PC-9 (cell line): ENCODE measurements around the gene RAB26.
"Not testable (repeated sequence)": the region's sequence is repeated elsewhere in the genome, so short reads cannot be mapped to it uniquely, and the experiment has no call there.

Experiments used
- EZH2 ChIP-seq: fragments of 200-600 bp; sonication (generic); IDR thresholded peaks from 2 replicates; pipeline ENCODE4 v1.8.0; 2017; ENCODE audit warnings: antibody characterized with exemption, low read depth
- TF ChIP-seq, protein P1 (sequence below): fragments of 200-600 bp; sonication (generic); conservative IDR thresholded peaks from 2 replicates; pipeline ENCODE4 v1.6.1; 2017; ENCODE audit warnings: mixed run types, antibody characterized with exemption, mild to moderate bottlenecking, moderate library complexity

DNA sequence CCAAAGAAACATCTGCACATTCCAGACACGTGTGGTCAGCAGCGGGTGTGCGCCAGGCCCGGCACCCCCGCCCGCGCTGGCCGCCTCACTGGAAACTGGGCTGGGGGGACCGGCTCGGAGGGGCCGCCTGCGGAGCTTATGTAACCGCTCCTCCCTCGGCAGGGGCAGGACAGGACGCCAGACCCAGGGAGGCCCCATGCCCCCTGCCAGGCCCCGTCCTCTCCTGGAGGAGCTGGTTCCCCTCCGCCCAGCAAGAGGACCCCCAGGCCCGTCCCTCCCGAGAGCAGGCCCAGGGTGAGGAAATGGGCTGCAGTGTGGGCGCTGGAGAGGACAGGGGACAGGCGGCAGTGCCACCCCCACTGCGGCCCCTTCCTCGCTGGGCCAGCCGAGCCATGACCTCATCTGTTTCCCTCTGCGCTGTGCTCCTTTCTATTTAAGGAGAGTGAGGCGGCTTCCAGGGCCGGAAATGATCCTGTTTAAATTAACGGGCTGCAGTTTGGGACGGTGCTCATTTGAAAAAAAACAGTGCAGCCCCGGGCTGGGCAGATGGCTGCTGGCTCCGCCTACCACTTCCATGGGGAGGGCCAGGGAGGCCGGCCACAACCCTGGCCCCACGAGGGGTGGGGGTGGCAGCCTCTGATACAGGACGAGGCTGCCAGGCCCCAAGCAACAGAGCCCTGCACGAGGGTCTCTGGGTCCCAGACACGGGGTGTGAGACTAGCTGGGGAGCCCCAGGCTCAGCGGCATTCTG, 23.6 kb upstream of the RAB26 start:
- TF ChIP-seq, protein P1, sequence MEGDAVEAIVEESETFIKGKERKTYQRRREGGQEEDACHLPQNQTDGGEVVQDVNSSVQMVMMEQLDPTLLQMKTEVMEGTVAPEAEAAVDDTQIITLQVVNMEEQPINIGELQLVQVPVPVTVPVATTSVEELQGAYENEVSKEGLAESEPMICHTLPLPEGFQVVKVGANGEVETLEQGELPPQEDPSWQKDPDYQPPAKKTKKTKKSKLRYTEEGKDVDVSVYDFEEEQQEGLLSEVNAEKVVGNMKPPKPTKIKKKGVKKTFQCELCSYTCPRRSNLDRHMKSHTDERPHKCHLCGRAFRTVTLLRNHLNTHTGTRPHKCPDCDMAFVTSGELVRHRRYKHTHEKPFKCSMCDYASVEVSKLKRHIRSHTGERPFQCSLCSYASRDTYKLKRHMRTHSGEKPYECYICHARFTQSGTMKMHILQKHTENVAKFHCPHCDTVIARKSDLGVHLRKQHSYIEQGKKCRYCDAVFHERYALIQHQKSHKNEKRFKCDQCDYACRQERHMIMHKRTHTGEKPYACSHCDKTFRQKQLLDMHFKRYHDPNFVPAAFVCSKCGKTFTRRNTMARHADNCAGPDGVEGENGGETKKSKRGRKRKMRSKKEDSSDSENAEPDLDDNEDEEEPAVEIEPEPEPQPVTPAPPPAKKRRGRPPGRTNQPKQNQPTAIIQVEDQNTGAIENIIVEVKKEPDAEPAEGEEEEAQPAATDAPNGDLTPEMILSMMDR, result not testable (repeated sequence)
- not testable (repeated sequence) for TF ChIP-seq EZH2
